HCT116 (cell line): ENCODE data around the gene NUDT22. TPM values are rescaled to one million over a fixed set of nuclear protein-coding genes. Genes with fewer than 3 reads are reported as not detected.

Source experiments
- ATAC-seq: fragments of 200-7000 bp; cut with Tn5 transposase; 2 replicates; pipeline ENCODE4 v1.9.1; 2020; ENCODE audit warnings: mild to moderate bottlenecking, moderate library complexity
- BruUV-seq: library from RNA; stranded (reverse); fragments of 400-500 nt; replicated peaks from 2 replicates; lab custom pipeline; 2021; lab: Mats Ljungman, UMichigan
- CTCF ChIA-PET: fragments of 300-600 bp; sonication (Branson Sonifier 250); formaldehyde crosslinking; loops from one replicate; lab custom pipeline; 2021; ENCODE audit warnings: antibody characterized with exemption; lab: Charles Lee
- POLR2A ChIA-PET: fragments of 300-600, 350-600 bp; sonication (Branson Sonifier 250); formaldehyde crosslinking; loops from one replicate; lab custom pipeline; 2021; ENCODE audit warnings: antibody characterized with exemption; lab: Charles Lee
- RAD21 ChIA-PET, 2 experiments: fragments of 300-600 bp; sonication (Branson Sonifier 250); formaldehyde crosslinking; loops; one replicate each; lab custom pipeline; 2023; ENCODE audit warnings: low total read pairs in 2 of 2; ENCODE audit not compliant: uncharacterized antibody in 2 of 2, unreplicated experiment in 2 of 2, low non-redundant PET in 1 of 2; lab: Charles Lee
- DNase-seq: peaks from one replicate; pipeline ENCODE4 v3.0.0-alpha.2; 2010; ENCODE audit warnings: low read depth, low spot score
- H2AFZ ChIP-seq: fragments of 200-600 bp; shearing (Covaris generic), sonication (generic); 2 replicates; pipeline ENCODE4 v1.6.1; 2017; ENCODE audit warnings: low read depth, mixed run types, mixed read lengths, antibody characterized with exemption, low read length; ENCODE audit not compliant: poor library complexity, severe bottlenecking
- H3K27ac ChIP-seq: 2 replicates; pipeline ENCODE4 v1.5.1; 2012; ENCODE audit warnings: low read depth, low read length
- H3K27me3 ChIP-seq: fragments of 200-600 bp; sonication (generic); 2 replicates; pipeline ENCODE4 v1.6.1; 2016; ENCODE audit warnings: mixed run types, low read length, mixed read lengths; ENCODE audit not compliant: insufficient read depth
- H3K36me3 ChIP-seq, 2 experiments: fragments of 200-500 bp in 1 of 2; fragments of 200-600 bp in 1 of 2; sonication (Bioruptor generic) in 1 of 2; sonication (generic) in 1 of 2; 2 replicates each; pipeline versions ENCODE4 v1.5.1 to v1.6.1; 2014 to 2016; ENCODE audit warnings: low read length in 2 of 2, inconsistent platforms in 1 of 2, mixed read lengths in 1 of 2, mixed run types in 1 of 2; ENCODE audit not compliant: insufficient read depth in 2 of 2, control insufficient read depth in 1 of 2
- H3K4me1 ChIP-seq, 2 experiments: fragments of 200-600 bp in 1 of 2; sonication (generic) in 1 of 2; 2 replicates each; pipeline versions ENCODE4 v1.5.1 to v1.6.1; 2012 to 2017; ENCODE audit warnings: low read length in 2 of 2, inconsistent platforms in 1 of 2, mild to moderate bottlenecking in 1 of 2, mixed read lengths in 1 of 2, mixed run types in 1 of 2, moderate library complexity in 1 of 2; ENCODE audit not compliant: insufficient read depth in 2 of 2, control insufficient read depth in 1 of 2
- H3K4me2 ChIP-seq: fragments of 200-600 bp; sonication (generic); 2 replicates; pipeline ENCODE4 v1.6.1; 2017; ENCODE audit warnings: mixed run types, low read length, mixed read lengths
- H3K4me3 ChIP-seq, 2 experiments: fragments of 200-600 bp in 1 of 2; sonication (generic) in 1 of 2; replicated peaks in 1 of 2; 2 replicates each; pipeline ENCODE4 v1.5.1; 2011 to 2016; ENCODE audit warnings: low read length in 2 of 2, control low read depth in 1 of 2, low read depth in 1 of 2, mild to moderate bottlenecking in 1 of 2, mixed read lengths in 1 of 2, mixed run types in 1 of 2
- H3K79me2 ChIP-seq: fragments of 200-600 bp; sonication (generic); 2 replicates; pipeline ENCODE4 v1.6.1; 2017; ENCODE audit warnings: mild to moderate bottlenecking, mixed run types, low read length, moderate library complexity, mixed read lengths; ENCODE audit not compliant: insufficient read depth
- H3K9ac ChIP-seq: fragments of 200-600 bp; sonication (generic); 2 replicates; pipeline ENCODE4 v1.6.1; 2016; ENCODE audit warnings: low read length, mixed read lengths
- H3K9me2 ChIP-seq: fragments of 200-600 bp; sonication (generic), shearing (Covaris generic); 2 replicates; pipeline ENCODE4 v1.6.1; 2017; ENCODE audit warnings: mixed run types, mild to moderate bottlenecking, moderate library complexity; ENCODE audit not compliant: insufficient read depth
- H3K9me3 ChIP-seq, 2 experiments: fragments of 200-500 bp in 1 of 2; fragments of 200-600 bp in 1 of 2; sonication (Bioruptor generic) in 1 of 2; sonication (generic) in 1 of 2; 2 replicates each; pipeline ENCODE4 v1.6.1; 2014 to 2017; ENCODE audit warnings: low read length in 2 of 2, mixed read lengths in 2 of 2, inconsistent platforms in 1 of 2, low read depth in 1 of 2, mild to moderate bottlenecking in 1 of 2, mixed run types in 1 of 2, moderate library complexity in 1 of 2; ENCODE audit not compliant: control insufficient read depth in 1 of 2, insufficient read depth in 1 of 2
- H4K20me1 ChIP-seq: fragments of 200-600 bp; sonication (generic), shearing (Covaris generic); 2 replicates; pipeline ENCODE4 v1.6.1; 2017; ENCODE audit warnings: mixed run types, mild to moderate bottlenecking, moderate library complexity; ENCODE audit not compliant: insufficient read depth
- CBX3 ChIP-seq: IDR thresholded peaks from 2 replicates; pipeline ENCODE4 v1.6.1; 2012; ENCODE audit warnings: low read depth
- ELF1 ChIP-seq: IDR thresholded peaks from 2 replicates; pipeline ENCODE4 v1.6.1; 2012; ENCODE audit warnings: low read depth, borderline replicate concordance
- EZH2 ChIP-seq: fragments of 200-600 bp; sonication (generic); IDR thresholded peaks from 2 replicates; pipeline ENCODE4 v1.6.1; 2017; ENCODE audit warnings: antibody characterized with exemption, mixed run types
- EZH2phosphoT487 ChIP-seq: fragments of 200-600 bp; IDR thresholded peaks from 2 replicates; pipeline ENCODE4 v1.6.1; 2018; ENCODE audit warnings: antibody characterized with exemption, borderline replicate concordance
- FOSL1 ChIP-seq: IDR thresholded peaks from 2 replicates; pipeline ENCODE4 v1.6.1; 2012; ENCODE audit warnings: low read depth
- JUND ChIP-seq: IDR thresholded peaks from 2 replicates; pipeline ENCODE4 v1.6.1; 2012
- POLR2A ChIP-seq: IDR thresholded peaks from 2 replicates; pipeline ENCODE4 v1.7.0; 2011; ENCODE audit warnings: borderline replicate concordance; ENCODE audit not compliant: insufficient read depth, insufficient read length; ENCODE audit errors: extremely low read depth
- RAD21 ChIP-seq: IDR thresholded peaks from 2 replicates; pipeline ENCODE4 v1.6.1; 2012; ENCODE audit warnings: low read depth, mild to moderate bottlenecking
- SIN3A ChIP-seq: IDR thresholded peaks from 2 replicates; pipeline ENCODE4 v1.6.1; 2012; ENCODE audit warnings: low read depth
- SP1 ChIP-seq: IDR thresholded peaks from 2 replicates; pipeline ENCODE4 v1.6.1; 2012; ENCODE audit warnings: low read depth
- SRF ChIP-seq: IDR thresholded peaks from 2 replicates; pipeline ENCODE4 v1.6.1; 2012; ENCODE audit warnings: low read depth
- YY1 ChIP-seq: IDR thresholded peaks from 2 replicates; pipeline ENCODE4 v1.6.1; 2011; ENCODE audit warnings: low read length, low read depth, moderate library complexity, mild to moderate bottlenecking; ENCODE audit not compliant: insufficient replicate concordance; ENCODE audit errors: extremely low read depth
- ZFX ChIP-seq: fragments of 450-650 bp; IDR thresholded peaks from 2 replicates; pipeline ENCODE4 v1.6.1; 2017
- intact Hi-C: fragments of 100-400 bp; cut with micrococcal nuclease; formaldehyde crosslinking; loops from 2 replicates; pipeline ENCODE4 v1.10.0; 2022
- total RNA-seq: library from RNA; stranded (reverse); gene quantifications from one replicate; pipeline ENCODE4 v1.2.1, GENCODE V29; 2021; ENCODE audit not compliant: unreplicated experiment
- TF ChIP-seq, protein P1 (sequence below), 3 experiments: fragments of 200-600 bp in 1 of 3; sonication (generic) in 1 of 3; IDR thresholded peaks in 2 of 3; conservative IDR thresholded peaks in 1 of 3; 2 replicates each; pipeline ENCODE4 v1.5.1; 2012 to 2017; ENCODE audit warnings: low read depth in 2 of 3, low read length in 2 of 3, antibody characterized with exemption in 1 of 3, borderline replicate concordance in 1 of 3, control low read depth in 1 of 3, mild to moderate bottlenecking in 1 of 3, mixed read lengths in 1 of 3, mixed run types in 1 of 3, moderate library complexity in 1 of 3; ENCODE audit not compliant: insufficient read depth in 1 of 3
- TF ChIP-seq, protein P2 (sequence below): IDR thresholded peaks from 2 replicates; pipeline ENCODE4 v1.6.1; 2012; ENCODE audit warnings: low read depth

Gene NUDT22
- total RNA-seq, 1 experiment from 2014 or later, result 70.9 TPM

DNA sequence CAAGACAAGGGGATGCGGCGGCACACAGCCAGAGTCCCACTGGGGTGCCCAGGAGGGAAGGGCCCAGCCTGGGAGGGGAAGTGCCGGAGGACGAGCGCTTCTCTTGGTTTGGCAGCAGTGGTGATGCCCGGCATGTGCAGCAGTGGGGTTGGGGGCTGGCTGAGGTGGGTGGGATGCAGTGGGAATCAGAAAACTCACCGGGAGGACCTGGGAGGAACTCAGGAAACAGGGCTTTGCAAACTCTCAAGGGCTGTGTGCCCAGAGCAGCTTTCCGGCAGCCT, 16.6 kb upstream of the NUDT22 start:
- no peaks in the 10 kb centered on the region for H3K9me3 ChIP-seq
- CTCF ChIA-PET, result no interaction called here
- intact Hi-C loops, result no loop called here

More for the DNA sequence above, 16.6 kb upstream of the NUDT22 start:
- ATAC-seq, result no peak
- H3K9ac ChIP-seq, result no peak overlapping the region
- TF ChIP-seq EZH2phosphoT487, result no peak
- TF ChIP-seq JUND, result no peak
- no peak for TF ChIP-seq SP1
- no peak for TF ChIP-seq CBX3
- TF ChIP-seq, protein P1, sequence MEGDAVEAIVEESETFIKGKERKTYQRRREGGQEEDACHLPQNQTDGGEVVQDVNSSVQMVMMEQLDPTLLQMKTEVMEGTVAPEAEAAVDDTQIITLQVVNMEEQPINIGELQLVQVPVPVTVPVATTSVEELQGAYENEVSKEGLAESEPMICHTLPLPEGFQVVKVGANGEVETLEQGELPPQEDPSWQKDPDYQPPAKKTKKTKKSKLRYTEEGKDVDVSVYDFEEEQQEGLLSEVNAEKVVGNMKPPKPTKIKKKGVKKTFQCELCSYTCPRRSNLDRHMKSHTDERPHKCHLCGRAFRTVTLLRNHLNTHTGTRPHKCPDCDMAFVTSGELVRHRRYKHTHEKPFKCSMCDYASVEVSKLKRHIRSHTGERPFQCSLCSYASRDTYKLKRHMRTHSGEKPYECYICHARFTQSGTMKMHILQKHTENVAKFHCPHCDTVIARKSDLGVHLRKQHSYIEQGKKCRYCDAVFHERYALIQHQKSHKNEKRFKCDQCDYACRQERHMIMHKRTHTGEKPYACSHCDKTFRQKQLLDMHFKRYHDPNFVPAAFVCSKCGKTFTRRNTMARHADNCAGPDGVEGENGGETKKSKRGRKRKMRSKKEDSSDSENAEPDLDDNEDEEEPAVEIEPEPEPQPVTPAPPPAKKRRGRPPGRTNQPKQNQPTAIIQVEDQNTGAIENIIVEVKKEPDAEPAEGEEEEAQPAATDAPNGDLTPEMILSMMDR (IDR thresholded peaks at IDR 0.05 in 2 of 3, conservative IDR thresholded peaks at IDR 0.05 in 1 of 3; ENCODE audit: borderline replicate concordance in 1 of 3, insufficient read depth in 1 of 3, low read depth in 2 of 3, low read length in 2 of 3), result no peak
- TF ChIP-seq RAD21, result no peak
- no peak for TF ChIP-seq ZFX
- no peak for TF ChIP-seq SRF
- TF ChIP-seq YY1, result no peak
- TF ChIP-seq POLR2A, result no peak
- no peak for TF ChIP-seq ELF1
- no peak for TF ChIP-seq FOSL1
- TF ChIP-seq, protein P2, sequence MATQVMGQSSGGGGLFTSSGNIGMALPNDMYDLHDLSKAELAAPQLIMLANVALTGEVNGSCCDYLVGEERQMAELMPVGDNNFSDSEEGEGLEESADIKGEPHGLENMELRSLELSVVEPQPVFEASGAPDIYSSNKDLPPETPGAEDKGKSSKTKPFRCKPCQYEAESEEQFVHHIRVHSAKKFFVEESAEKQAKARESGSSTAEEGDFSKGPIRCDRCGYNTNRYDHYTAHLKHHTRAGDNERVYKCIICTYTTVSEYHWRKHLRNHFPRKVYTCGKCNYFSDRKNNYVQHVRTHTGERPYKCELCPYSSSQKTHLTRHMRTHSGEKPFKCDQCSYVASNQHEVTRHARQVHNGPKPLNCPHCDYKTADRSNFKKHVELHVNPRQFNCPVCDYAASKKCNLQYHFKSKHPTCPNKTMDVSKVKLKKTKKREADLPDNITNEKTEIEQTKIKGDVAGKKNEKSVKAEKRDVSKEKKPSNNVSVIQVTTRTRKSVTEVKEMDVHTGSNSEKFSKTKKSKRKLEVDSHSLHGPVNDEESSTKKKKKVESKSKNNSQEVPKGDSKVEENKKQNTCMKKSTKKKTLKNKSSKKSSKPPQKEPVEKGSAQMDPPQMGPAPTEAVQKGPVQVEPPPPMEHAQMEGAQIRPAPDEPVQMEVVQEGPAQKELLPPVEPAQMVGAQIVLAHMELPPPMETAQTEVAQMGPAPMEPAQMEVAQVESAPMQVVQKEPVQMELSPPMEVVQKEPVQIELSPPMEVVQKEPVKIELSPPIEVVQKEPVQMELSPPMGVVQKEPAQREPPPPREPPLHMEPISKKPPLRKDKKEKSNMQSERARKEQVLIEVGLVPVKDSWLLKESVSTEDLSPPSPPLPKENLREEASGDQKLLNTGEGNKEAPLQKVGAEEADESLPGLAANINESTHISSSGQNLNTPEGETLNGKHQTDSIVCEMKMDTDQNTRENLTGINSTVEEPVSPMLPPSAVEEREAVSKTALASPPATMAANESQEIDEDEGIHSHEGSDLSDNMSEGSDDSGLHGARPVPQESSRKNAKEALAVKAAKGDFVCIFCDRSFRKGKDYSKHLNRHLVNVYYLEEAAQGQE, result no peak
- TF ChIP-seq SIN3A, result no peak
- TF ChIP-seq EZH2, result no peak
- DNase-seq, result no peak
- RAD21 ChIA-PET, result no interaction called here
- POLR2A ChIA-PET, result no interaction called here
- no peak overlapping the region for H3K27ac ChIP-seq
- BruUV-seq, result no TSS peak
- H3K79me2 ChIP-seq, result no peaks in the 10 kb centered on the region
- no peak overlapping the region for H3K4me2 ChIP-seq
- H4K20me1 ChIP-seq, result no peaks in the 10 kb centered on the region
- peaks cover 0 to 2% of the 10 kb centered on the region in 2 experiments; a peak in 1 of 4 replicates for H3K4me1 ChIP-seq
- no peak overlapping the region for H3K4me3 ChIP-seq
- no peaks in the 10 kb centered on the region for H3K9me2 ChIP-seq
- H2AFZ ChIP-seq, result no peak overlapping the region
- peaks cover 12 to 13% of the 10 kb centered on the region in 2 experiments for H3K36me3 ChIP-seq
- H3K27me3 ChIP-seq, result no peaks in the 10 kb centered on the region
